Keratinocyte (primary cell): ENCODE data around the gene GPR32. TPM values are rescaled to one million over a fixed set of nuclear protein-coding genes. Genes with fewer than 3 reads are reported as not detected.

ENCODE experiments used
- DNase-seq: peaks from one replicate; pipeline ENCODE4 v3.0.0-alpha.2; 2011; ENCODE audit warnings: low read depth, missing footprints, low spot score
- FAIRE-seq: peaks from 2 replicates; lab custom pipeline; 2011; peaks lifted over from hg19 to GRCh38; lab: Jason Lieb, UNC
- H2AFZ ChIP-seq: 2 replicates; pipeline ENCODE4 v1.6.0; 2012; ENCODE audit warnings: low read length, control low read depth, inconsistent platforms; ENCODE audit not compliant: control insufficient read depth
- H3K27ac ChIP-seq: 2 replicates; pipeline ENCODE4 v1.5.1; 2011; ENCODE audit warnings: low read length; ENCODE audit not compliant: control insufficient read depth, insufficient read depth
- H3K27me3 ChIP-seq: 3 replicates; pipeline ENCODE4 v1.6.0; 2011; ENCODE audit warnings: low read length; ENCODE audit not compliant: control insufficient read depth, insufficient read depth; ENCODE audit errors: extremely low read depth
- H3K36me3 ChIP-seq, 2 experiments: 2 replicates in 1 of 2; 3 replicates in 1 of 2; pipeline ENCODE4 v1.5.1; 2011; ENCODE audit warnings: low read length in 2 of 2, mild to moderate bottlenecking in 1 of 2; ENCODE audit not compliant: control insufficient read depth in 2 of 2, insufficient read depth in 2 of 2; ENCODE audit errors: extremely low read depth in 1 of 2
- H3K4me1 ChIP-seq: 3 replicates; pipeline ENCODE4 v1.5.1; 2011; ENCODE audit warnings: low read length; ENCODE audit not compliant: control insufficient read depth, insufficient read depth; ENCODE audit errors: extremely low read depth
- H3K4me2 ChIP-seq: 3 replicates; pipeline ENCODE4 v1.6.0; 2011; ENCODE audit warnings: low read depth, low read length; ENCODE audit not compliant: control insufficient read depth, insufficient read depth; ENCODE audit errors: extremely low read depth
- H3K4me3 ChIP-seq, 3 experiments: fragments of 200-600 bp in 1 of 3; sonication (generic) in 1 of 3; 2 replicates in 2 of 3; 3 replicates in 1 of 3; pipeline ENCODE4 v1.5.1; 2011 to 2016; ENCODE audit warnings: low read length in 3 of 3, mild to moderate bottlenecking in 3 of 3, control low read depth in 2 of 3, inconsistent platforms in 1 of 3, low read depth in 1 of 3, mixed read lengths in 1 of 3, mixed run types in 1 of 3, moderate library complexity in 1 of 3; ENCODE audit not compliant: control insufficient read depth in 2 of 3, insufficient read depth in 2 of 3; ENCODE audit errors: extremely low read depth in 1 of 3
- H3K79me2 ChIP-seq: 2 replicates; pipeline ENCODE4 v1.6.0; 2012; ENCODE audit warnings: low read length; ENCODE audit not compliant: control insufficient read depth, insufficient read depth
- H3K9ac ChIP-seq: 3 replicates; pipeline ENCODE4 v1.6.0; 2011; ENCODE audit warnings: low read length; ENCODE audit not compliant: control insufficient read depth, insufficient read depth; ENCODE audit errors: extremely low read depth
- H3K9me1 ChIP-seq: 3 replicates; pipeline ENCODE4 v1.6.0; 2011; ENCODE audit warnings: low read length; ENCODE audit not compliant: control insufficient read depth, insufficient read depth; ENCODE audit errors: extremely low read depth
- H3K9me3 ChIP-seq: 2 replicates; pipeline ENCODE4 v1.5.1; 2012; ENCODE audit warnings: low read depth, low read length; ENCODE audit not compliant: control insufficient read depth
- H4K20me1 ChIP-seq: 3 replicates; pipeline ENCODE4 v1.6.0; 2011; ENCODE audit warnings: low read length; ENCODE audit not compliant: control insufficient read depth, insufficient read depth; ENCODE audit errors: extremely low read depth
- EZH2 ChIP-seq: IDR thresholded peaks from one replicate; pipeline ENCODE4 v1.6.1; 2012; ENCODE audit warnings: inconsistent platforms, mild to moderate bottlenecking, low read length, moderate library complexity
- dilution Hi-C: fragments of 300-500 bp; cut with MboI; formaldehyde crosslinking; loops from one replicate; pipeline ENCODE4 v1.7.0; 2020; ENCODE audit warnings: low sequenced_read_pairs; ENCODE audit not compliant: extremely low pct_ligation_motif_present
- polyA plus RNA-seq, 5 experiments: library from polyadenylated mRNA; depleted of rRNA in 3 of 5; stranded (reverse) in 3 of 5; stranded (forward) in 1 of 5; unstranded in 1 of 5; fragments of >200 nt; gene quantifications; 1 replicate in 1 of 5; 2 replicates in 3 of 5; 3 replicates in 1 of 5; pipeline versions ENCODE4 v1.2.1 to v1.2.3, GENCODE V29; 2011 to 2012; ENCODE audit warnings: missing spikeins in 2 of 5, low read depth in 1 of 5, low replicate concordance in 1 of 5
- TF ChIP-seq, protein P1 (sequence below), 3 experiments: IDR thresholded peaks in 1 of 3; conservative IDR thresholded peaks in 1 of 3; optimal IDR thresholded peaks in 1 of 3; 2 replicates in 2 of 3; 3 replicates in 1 of 3; pipeline versions ENCODE3 to v1.5.1; 2011; ENCODE audit warnings: low read length in 3 of 3, mild to moderate bottlenecking in 3 of 3, moderate library complexity in 2 of 3, control low read depth in 1 of 3, inconsistent platforms in 1 of 3; ENCODE audit not compliant: insufficient read depth in 2 of 3; ENCODE audit errors: extremely low read depth in 1 of 3

GPR32 gene
- polyA plus RNA-seq, 1 donor (not counting 4 experiments of a cell fraction or from before 2014, with no cell fraction given) = not detected

DNA sequence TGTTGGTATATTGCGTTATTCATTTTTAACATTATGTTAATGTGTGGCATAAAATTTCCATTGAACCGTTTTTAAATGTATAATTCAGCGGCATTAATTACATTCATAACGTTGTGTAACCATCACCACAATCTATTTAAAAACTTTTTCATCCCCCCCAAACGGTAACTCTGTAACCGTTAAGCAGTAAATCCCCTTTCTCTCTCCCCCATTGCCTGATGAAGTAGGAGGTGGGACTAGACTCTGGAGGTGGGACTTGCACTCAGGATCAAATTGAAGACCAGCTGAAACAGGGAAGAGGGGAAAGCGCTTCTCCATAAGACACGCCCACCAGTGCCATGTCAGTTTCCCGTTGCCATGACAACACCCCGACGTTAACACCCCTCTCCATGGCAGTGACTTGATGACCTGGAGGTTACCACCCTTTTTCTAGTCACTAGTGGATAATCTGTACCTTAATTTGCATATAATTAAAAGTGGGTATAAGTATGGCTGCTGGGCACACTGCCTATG, 30.3 kb upstream of the GPR32 start:
- H3K9ac ChIP-seq = no peak overlapping the region
- no peak overlapping the region for H3K4me2 ChIP-seq
- no peaks in the 10 kb centered on the region for H3K36me3 ChIP-seq
- peaks cover 3% of the 10 kb centered on the region for H3K27me3 ChIP-seq
- no peak for FAIRE-seq
- no peaks in the 10 kb centered on the region for H3K79me2 ChIP-seq
- H2AFZ ChIP-seq = no peak overlapping the region
- no peak for DNase-seq
- no peak overlapping the region for H3K27ac ChIP-seq
- TF ChIP-seq, protein P1, sequence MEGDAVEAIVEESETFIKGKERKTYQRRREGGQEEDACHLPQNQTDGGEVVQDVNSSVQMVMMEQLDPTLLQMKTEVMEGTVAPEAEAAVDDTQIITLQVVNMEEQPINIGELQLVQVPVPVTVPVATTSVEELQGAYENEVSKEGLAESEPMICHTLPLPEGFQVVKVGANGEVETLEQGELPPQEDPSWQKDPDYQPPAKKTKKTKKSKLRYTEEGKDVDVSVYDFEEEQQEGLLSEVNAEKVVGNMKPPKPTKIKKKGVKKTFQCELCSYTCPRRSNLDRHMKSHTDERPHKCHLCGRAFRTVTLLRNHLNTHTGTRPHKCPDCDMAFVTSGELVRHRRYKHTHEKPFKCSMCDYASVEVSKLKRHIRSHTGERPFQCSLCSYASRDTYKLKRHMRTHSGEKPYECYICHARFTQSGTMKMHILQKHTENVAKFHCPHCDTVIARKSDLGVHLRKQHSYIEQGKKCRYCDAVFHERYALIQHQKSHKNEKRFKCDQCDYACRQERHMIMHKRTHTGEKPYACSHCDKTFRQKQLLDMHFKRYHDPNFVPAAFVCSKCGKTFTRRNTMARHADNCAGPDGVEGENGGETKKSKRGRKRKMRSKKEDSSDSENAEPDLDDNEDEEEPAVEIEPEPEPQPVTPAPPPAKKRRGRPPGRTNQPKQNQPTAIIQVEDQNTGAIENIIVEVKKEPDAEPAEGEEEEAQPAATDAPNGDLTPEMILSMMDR (optimal IDR thresholded peaks at IDR 0.05 in 1 of 3, IDR thresholded peaks at IDR 0.05 in 1 of 3, conservative IDR thresholded peaks at IDR 0.05 in 1 of 3; ENCODE audit: extremely low read depth in 1 of 3, insufficient read depth in 2 of 3, low read length in 3 of 3) = no peak
- no peak for TF ChIP-seq EZH2
- no peaks in the 10 kb centered on the region for H3K9me3 ChIP-seq
- dilution Hi-C loops = no loop called here
- no peaks in the 10 kb centered on the region for H3K4me1 ChIP-seq
- no peaks in the 10 kb centered on the region for H4K20me1 ChIP-seq
- H3K9me1 ChIP-seq = no peaks in the 10 kb centered on the region
- no peak overlapping the region for H3K4me3 ChIP-seq

DNA sequence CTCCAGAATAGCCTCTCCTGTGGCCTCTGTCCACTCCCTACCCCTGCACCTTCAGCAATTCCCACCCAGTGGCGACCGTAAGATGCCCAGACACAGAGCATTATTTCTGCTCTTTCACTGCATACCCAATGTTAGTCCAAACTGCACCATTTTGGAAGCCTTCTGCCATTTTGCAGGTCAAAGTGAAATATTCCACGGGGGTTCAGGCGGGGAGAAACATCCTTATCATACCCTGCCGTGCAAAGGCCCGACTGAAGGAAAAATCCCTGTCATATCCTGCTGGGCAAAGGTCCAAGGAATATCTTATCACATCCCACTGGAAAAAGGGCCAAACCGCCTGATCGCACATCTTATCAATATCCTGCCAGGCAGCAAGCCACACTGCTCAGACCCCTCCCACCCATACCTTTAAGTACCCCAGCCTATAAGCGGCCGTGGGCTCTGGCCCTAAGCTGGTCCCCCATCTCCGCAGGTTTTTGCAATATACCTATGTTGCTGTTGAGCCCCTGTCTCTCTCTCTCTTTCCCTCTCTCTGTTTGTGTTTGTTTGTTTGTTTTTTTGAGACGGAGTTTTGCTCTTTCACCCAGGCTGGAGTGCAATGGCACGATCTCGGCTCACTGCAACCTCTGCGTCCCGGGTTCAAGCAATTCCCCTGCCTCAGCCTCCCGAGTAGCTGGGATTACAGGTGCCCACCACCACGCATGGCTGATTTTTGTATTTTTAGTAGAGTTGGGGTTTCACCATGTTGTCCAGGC, 28.9 kb upstream of the GPR32 start:
- Histone ChIP-seq H3K79me2 (no peaks in the 10 kb centered on the region), H4K20me1 (no peaks in the 10 kb centered on the region), H3K27ac (no peak overlapping the region), H2AFZ (no peak overlapping the region), H3K9me1 (no peaks in the 10 kb centered on the region), H3K9ac (no peak overlapping the region), H3K9me3 (no peaks in the 10 kb centered on the region), H3K4me1 (no peaks in the 10 kb centered on the region), H3K4me3 (no peak overlapping the region), H3K27me3 (peaks cover 3% of the 10 kb centered on the region), H3K36me3 (no peaks in the 10 kb centered on the region), H3K4me2 (no peak overlapping the region)
- DNase-seq = no peak
- FAIRE-seq = no peak
- dilution Hi-C loops = no loop called here
- TF ChIP-seq, protein P1 (optimal IDR thresholded peaks at IDR 0.05 in 1 of 3, IDR thresholded peaks at IDR 0.05 in 1 of 3, conservative IDR thresholded peaks at IDR 0.05 in 1 of 3; ENCODE audit: extremely low read depth in 1 of 3, insufficient read depth in 2 of 3, low read length in 3 of 3) = no peak
- no peak for TF ChIP-seq EZH2
